Activated CD4-positive, alpha-beta T cell treated with anti-CD3 and anti-CD28 coated beads, Interleukin-2, amount 10 ng/mL, durations not matched to agents 24 days and 14 days (primary cell): ENCODE results near the gene NPC1. TPM values are rescaled to one million over a fixed set of nuclear protein-coding genes. Genes with fewer than 3 reads are reported as not detected.
A peak's percentile ranks its signal among the peaks of the same experiment; 100 is the strongest.
"Not testable (repeated sequence)": the region's sequence is repeated elsewhere in the genome, so short reads cannot be mapped to it uniquely, and the experiment has no call there.

Experiments used
- DNase-seq: peaks from one replicate; pipeline ENCODE4 v3.0.0; 2022
- H3K27ac Mint-ChIP-seq: one replicate; pipeline ENCODE4 v1.8.0; 2022; ENCODE audit warnings: mild to moderate bottlenecking, mixed read lengths
- H3K27me3 Mint-ChIP-seq: one replicate; pipeline ENCODE4 v1.8.0; 2022; ENCODE audit warnings: mixed read lengths
- H3K36me3 Mint-ChIP-seq: one replicate; pipeline ENCODE4 v1.8.0; 2022; ENCODE audit warnings: low read depth, mild to moderate bottlenecking, mixed read lengths
- H3K4me1 Mint-ChIP-seq: one replicate; pipeline ENCODE4 v1.8.0; 2021; ENCODE audit warnings: mixed read lengths
- H3K4me3 Mint-ChIP-seq: one replicate; pipeline ENCODE4 v1.8.0; 2022; ENCODE audit warnings: mild to moderate bottlenecking, moderate library complexity, mixed read lengths
- H3K9me3 Mint-ChIP-seq: one replicate; pipeline ENCODE4 v1.8.0; 2021; ENCODE audit warnings: mixed read lengths
- intact Hi-C: fragments of 100-400 bp; cut with micrococcal nuclease; formaldehyde crosslinking; loops from one replicate; pipeline ENCODE4 v1.15.1; 2023
- total RNA-seq: library from RNA; stranded (reverse); gene quantifications from 2 replicates; pipeline ENCODE4 v1.2.3, GENCODE V29; 2022

The NPC1 gene
- total RNA-seq, 1 donor from 2014 or later: 29.9 TPM

DNA sequence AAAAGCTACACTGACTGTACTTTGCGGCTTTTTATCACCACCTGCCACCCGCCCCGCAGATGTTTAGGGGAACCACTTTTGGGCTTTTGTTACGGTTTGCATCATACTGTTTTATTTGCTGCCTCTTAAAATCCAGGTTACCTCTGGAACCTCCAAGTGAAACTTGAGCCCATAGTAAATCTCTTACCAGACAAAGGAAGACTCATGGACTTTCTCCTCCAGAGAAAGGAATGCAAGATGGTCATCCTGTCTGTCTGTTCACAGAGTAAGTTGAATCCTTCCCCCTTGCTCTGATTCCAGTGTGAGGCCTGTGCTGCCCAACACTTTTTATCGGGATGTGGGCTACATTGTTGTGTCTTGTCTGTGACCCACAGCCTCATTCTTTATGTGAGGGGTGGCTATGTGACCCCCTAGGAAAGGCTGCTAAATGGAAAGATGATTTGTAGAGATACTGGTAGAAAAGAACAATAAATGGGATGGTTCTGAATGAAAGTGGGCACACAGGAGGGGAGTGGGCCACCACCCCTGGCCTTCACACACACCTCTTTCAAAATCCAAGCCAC lies 59.7 kb downstream of the NPC1 start:
- H3K36me3 Mint-ChIP-seq: peaks cover 73% of the 10 kb centered on the region
- H3K4me3 Mint-ChIP-seq: no peak overlapping the region
- no peak overlapping the region for H3K27ac Mint-ChIP-seq
- no peaks in the 10 kb centered on the region for H3K9me3 Mint-ChIP-seq
- no peaks in the 10 kb centered on the region for H3K27me3 Mint-ChIP-seq
- no peak for DNase-seq
- peaks cover 9% of the 10 kb centered on the region for H3K4me1 Mint-ChIP-seq
- intact Hi-C loops: no loop called here

DNA sequence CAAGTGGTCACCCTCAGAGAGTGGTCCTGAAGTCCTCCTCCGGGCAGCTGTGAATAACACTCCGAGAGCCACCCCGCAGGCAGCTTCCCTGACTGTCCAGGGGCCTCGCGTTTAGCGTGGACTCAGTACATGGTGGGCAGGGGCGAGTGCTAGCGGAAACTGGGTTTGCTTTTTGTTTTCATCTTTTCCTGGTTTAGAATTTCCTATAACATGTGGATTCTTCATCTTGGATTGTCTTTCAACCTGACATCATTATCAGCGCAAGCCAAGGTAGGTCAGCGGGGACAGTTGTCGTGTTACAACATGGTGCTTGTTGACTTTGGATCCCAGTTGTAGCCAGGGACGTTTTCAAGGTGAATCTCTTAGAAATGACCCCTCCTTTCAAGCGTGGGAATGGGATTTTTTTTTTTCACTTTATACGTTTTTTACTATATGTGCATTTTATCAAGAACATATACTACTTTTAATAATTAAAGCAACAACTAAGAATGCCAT lies 62.0 kb downstream of the NPC1 start:
- no peak overlapping the region for H3K4me3 Mint-ChIP-seq
- intact Hi-C loops: no loop called here
- no peaks in the 10 kb centered on the region for H3K9me3 Mint-ChIP-seq
- peaks cover 5% of the 10 kb centered on the region for H3K4me1 Mint-ChIP-seq
- H3K36me3 Mint-ChIP-seq: peaks cover 75% of the 10 kb centered on the region
- H3K27ac Mint-ChIP-seq: no peak overlapping the region
- no peak for DNase-seq
- H3K27me3 Mint-ChIP-seq: no peaks in the 10 kb centered on the region

DNA sequence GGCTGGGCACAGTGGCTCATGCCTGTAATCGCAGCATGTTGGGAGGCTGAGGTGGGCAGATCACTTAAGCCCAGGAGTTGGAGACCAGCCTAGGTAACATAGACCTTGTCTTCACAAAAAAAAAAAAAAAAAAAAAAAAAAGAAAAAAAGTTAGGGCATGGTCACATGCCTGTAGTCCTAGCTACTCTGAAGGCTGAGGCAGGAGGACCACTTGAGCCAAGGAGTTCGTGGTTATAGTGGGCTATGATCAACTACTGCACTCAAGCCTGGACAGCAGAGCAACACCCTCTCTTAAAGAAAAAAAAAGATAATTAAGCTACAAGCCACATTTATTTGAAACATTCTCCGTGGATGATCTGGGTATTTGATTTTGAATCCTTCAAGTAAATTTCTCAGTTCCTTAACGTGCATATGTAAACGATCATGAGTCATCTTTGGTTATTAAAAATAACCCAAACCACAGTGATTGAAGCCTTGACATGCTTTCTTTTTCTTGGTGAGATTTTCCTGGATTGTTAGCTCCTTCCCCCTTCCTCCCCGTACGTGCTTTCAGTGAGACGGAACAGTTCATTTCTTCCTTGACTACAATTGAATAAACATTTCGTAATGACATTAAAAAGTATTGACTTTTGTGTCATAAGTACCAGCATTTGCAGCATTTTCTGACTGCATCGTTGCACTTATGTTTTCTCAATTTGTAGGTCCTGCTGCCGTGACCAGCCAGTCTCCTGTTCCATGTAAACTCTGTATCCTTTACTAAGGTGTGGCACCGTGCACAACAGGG lies 62.7 kb downstream of the NPC1 start:
- Mint-ChIP-seq H3K4me1 (peaks cover 5% of the 10 kb centered on the region), H3K9me3 (no peaks in the 10 kb centered on the region), H3K27me3 (no peaks in the 10 kb centered on the region), H3K36me3 (peaks cover 73% of the 10 kb centered on the region), H3K4me3 (no peak overlapping the region), H3K27ac (no peak overlapping the region)
- no peak for DNase-seq
- intact Hi-C loops: no loop called here

DNA sequence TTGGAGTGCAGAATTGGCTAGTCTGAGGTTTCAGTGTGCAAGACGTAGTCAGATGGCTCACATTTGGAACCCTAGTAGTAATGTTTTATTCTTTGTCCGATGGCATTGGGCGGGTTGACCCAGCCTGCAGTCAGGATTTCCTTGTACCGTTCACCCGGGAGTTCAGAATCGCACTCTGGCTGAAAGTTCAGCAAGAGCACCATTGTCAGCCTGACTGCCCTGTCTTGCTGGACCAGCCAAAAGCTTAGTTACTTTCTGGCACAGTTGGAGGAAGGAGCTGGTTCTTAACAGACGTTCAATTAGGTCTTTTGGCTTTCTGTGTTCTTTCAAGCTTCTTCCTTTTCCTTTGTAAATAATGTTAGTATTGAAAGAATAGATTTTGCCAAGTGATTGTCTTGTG lies 64.4 kb downstream of the NPC1 start:
- no peaks in the 10 kb centered on the region for H3K27me3 Mint-ChIP-seq
- no peak overlapping the region for H3K27ac Mint-ChIP-seq
- H3K36me3 Mint-ChIP-seq: peaks cover 76% of the 10 kb centered on the region
- H3K4me1 Mint-ChIP-seq: peaks cover 5% of the 10 kb centered on the region
- H3K9me3 Mint-ChIP-seq: no peaks in the 10 kb centered on the region
- intact Hi-C loops: no loop called here
- H3K4me3 Mint-ChIP-seq: no peak overlapping the region
- no peak for DNase-seq

DNA sequence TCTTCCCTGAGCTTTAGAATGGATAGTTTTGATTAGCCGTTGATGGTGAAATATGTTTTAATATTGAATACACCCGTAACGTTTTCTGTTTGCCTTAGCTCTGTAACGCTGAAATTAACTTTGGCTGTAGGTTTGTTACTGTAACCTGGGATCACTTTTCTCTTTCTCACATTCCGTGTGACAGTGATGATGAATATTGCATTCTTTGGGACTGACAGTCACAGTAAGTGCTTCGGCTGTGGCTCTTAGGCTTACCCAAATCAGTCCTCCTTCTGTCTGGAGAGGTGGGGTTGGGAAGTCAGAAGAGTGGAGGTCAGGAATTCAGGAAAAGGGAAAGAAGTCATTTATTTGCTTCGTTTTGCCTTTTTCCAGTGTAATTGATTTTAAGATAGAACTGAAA lies 65.0 kb downstream of the NPC1 start:
- intact Hi-C loops: no loop called here
- H3K27ac Mint-ChIP-seq: no peak overlapping the region
- H3K4me3 Mint-ChIP-seq: no peak overlapping the region
- H3K36me3 Mint-ChIP-seq: peaks cover 73% of the 10 kb centered on the region
- no peak for DNase-seq
- H3K4me1 Mint-ChIP-seq: peaks cover 5% of the 10 kb centered on the region
- H3K27me3 Mint-ChIP-seq: no peaks in the 10 kb centered on the region
- no peaks in the 10 kb centered on the region for H3K9me3 Mint-ChIP-seq

DNA sequence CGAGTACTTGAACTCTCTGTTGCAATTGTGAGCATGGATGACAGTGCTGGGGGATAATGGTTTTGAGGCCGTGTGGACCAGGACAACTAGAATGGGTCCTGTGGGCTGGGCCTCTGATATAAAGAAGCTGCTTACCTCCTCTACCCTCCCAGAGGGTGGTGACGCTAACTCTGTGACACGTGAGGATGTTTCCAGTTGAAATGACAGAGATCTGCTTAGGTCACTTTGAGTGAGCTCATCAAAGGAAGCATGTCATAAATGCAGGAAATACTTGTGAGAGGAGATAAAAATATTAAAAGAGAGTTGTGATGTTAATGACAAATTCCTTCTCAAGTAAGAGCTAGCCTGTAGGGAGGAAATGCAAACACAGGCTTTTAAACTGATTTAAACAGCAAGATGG lies 66.6 kb downstream of the NPC1 start:
- H3K36me3 Mint-ChIP-seq: peaks cover 74% of the 10 kb centered on the region
- H3K4me1 Mint-ChIP-seq: peaks cover 13% of the 10 kb centered on the region
- H3K27ac Mint-ChIP-seq: no peak overlapping the region
- H3K27me3 Mint-ChIP-seq: no peaks in the 10 kb centered on the region
- intact Hi-C loops: loop anchor here (5.0 kb wide), 1 partner anchor 598 kb away; no protein-coding TSS in a partner anchor
- H3K9me3 Mint-ChIP-seq: no peaks in the 10 kb centered on the region
- DNase-seq: no peak
- H3K4me3 Mint-ChIP-seq: no peak overlapping the region

DNA sequence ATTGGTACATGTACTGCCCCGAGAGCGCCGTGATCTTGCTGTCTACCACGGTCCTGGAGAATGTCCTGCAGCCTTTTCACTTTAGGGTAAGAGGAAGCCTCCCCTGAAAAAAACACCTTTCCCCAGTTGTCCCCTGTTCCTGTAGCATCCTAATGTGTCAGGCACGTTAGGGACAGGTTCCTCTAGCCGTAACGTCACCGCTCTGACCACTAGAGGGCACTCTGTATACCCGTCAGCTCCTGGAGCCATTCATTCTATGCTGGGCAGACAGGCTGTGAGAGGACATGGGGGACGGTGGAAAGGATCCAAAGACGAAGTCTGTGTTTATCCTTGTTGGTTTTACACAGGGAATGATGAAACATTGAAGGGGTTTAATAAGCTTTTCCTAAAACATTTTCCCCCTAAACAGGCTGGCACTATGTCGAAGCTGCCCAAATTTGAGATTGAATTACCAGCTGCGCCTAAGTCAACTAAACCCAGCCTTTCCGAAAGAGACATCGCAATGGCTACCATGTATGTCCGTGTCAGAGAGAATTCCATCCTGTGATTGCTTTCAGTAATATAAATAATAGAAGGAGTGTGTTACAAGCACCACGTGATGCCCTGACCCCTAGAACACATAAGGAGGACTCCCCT lies 70.3 kb downstream of the NPC1 start:
- DNase-seq: peak; percentile 93
- intact Hi-C loops: loop anchor here (1.0 to 5.0 kb wide), 3 partner anchors 28 to 601 kb away; partner anchors contain the start of gene NPC1
- Mint-ChIP-seq H3K4me1 (peaks cover 26% of the 10 kb centered on the region), H3K36me3 (peaks cover 66% of the 10 kb centered on the region), H3K4me3 (no peak overlapping the region), H3K9me3 (no peaks in the 10 kb centered on the region), H3K27me3 (no peaks in the 10 kb centered on the region), H3K27ac (peak overlapping the region; percentile 57)

DNA sequence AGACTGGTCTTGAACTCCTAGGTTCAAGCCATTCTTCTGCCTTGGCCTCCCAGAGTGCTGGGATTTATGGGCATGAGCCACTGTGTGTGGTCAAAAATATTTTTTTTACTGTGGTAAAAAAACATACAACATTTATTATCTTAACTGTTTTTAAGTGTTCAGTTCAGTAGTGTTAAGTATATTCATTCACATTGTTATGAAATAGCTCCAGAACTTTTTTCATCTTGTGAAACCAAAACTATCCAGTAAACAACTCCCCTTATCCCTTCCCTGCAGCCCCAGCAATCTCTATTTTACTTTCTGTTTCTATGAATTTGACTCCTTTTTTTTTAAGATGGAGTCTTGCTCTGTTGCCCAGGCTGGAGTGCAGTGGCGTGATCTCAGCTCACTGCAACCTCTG lies 73.7 kb downstream of the NPC1 start:
- H3K27ac Mint-ChIP-seq: peak overlapping the region; percentile 79
- intact Hi-C loops: no loop called here
- H3K4me3 Mint-ChIP-seq: peak overlapping the region; percentile 59
- H3K9me3 Mint-ChIP-seq: no peaks in the 10 kb centered on the region
- peaks cover 30% of the 10 kb centered on the region for H3K4me1 Mint-ChIP-seq
- DNase-seq: peak; percentile 67
- H3K36me3 Mint-ChIP-seq: peaks cover 63% of the 10 kb centered on the region
- H3K27me3 Mint-ChIP-seq: no peaks in the 10 kb centered on the region

DNA sequence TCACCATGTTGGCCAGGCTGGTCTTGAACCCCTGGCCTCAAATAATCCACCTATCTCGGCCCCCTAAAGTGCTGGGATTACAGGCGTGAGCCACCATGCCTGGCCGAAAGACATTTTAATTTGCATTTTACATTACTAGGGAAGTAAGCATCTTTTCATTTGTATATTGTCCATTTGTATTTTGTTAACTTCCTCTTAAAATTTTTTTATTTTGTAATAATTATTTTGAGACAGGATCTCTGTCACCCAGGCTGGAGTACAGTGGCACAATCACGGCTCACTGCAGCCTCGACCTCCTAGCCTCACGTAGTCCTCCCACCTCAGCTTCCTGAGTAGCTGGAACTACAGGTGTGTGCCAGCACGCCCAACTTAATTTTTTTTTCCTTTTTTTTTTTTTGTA lies 74.1 kb downstream of the NPC1 start:
- H3K27me3 Mint-ChIP-seq, DNase-seq, H3K9me3 Mint-ChIP-seq, intact Hi-C loops: not testable (repeated sequence)
- Mint-ChIP-seq H3K4me1 (peaks cover 33% of the 10 kb centered on the region), H3K36me3 (peaks cover 63% of the 10 kb centered on the region), H3K4me3 (peak overlapping the region; percentile 59), H3K27ac (peak overlapping the region; percentile 79)

DNA sequence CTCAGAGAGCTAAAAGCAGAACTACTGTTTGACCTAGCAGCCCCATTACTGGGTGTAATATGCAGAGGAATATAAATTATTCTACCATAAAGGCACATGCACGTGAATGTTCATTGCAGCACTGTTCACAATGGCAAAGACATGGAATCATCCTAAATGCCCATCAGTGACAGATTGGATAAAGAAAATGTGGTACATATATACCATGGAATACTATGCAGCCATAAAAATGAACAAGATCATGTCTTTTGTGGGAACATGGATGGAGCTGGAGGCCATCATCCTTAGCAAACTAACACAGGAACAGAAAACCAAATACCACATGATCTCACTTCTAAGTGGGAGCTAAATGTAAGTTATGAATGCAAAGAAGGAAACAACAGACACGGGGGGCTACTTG lies 75.4 kb downstream of the NPC1 start:
- intact Hi-C loops, DNase-seq, H3K9me3 Mint-ChIP-seq, H3K27me3 Mint-ChIP-seq, H3K4me3 Mint-ChIP-seq: not testable (repeated sequence)
- H3K27ac Mint-ChIP-seq: peak overlapping the region; percentile 45
- peaks cover 63% of the 10 kb centered on the region for H3K36me3 Mint-ChIP-seq
- H3K4me1 Mint-ChIP-seq: peaks cover 39% of the 10 kb centered on the region

DNA sequence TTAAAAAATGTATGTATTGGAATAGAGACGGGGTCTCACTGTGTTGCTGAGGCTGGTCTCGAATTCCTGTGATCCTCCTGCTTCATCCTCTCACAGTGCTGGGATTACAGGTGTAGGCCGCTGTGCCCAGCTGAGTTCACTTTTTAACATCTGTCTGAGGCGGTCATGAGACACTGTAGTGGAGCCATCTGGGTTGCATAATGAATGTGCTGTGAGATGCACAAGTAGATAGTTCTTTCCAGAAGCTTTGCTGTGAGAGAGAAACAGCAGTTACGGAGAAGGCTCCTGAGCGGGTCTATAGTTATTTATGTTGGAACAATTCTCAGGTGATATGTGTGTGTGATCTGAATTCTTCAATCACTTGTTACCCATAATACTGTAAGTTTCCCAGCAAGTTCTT lies 79.9 kb downstream of the NPC1 start:
- no peak for DNase-seq
- Mint-ChIP-seq H3K9me3 (no peaks in the 10 kb centered on the region), H3K4me3 (peak overlapping the region; percentile 12), H3K36me3 (peaks cover 41% of the 10 kb centered on the region), H3K27me3 (no peaks in the 10 kb centered on the region), H3K4me1 (peaks cover 41% of the 10 kb centered on the region), H3K27ac (no peak overlapping the region)
- intact Hi-C loops: loop anchor here (10.0 kb wide), 1 partner anchor 372 kb away; the partner anchor contains the start of gene CABLES1

DNA sequence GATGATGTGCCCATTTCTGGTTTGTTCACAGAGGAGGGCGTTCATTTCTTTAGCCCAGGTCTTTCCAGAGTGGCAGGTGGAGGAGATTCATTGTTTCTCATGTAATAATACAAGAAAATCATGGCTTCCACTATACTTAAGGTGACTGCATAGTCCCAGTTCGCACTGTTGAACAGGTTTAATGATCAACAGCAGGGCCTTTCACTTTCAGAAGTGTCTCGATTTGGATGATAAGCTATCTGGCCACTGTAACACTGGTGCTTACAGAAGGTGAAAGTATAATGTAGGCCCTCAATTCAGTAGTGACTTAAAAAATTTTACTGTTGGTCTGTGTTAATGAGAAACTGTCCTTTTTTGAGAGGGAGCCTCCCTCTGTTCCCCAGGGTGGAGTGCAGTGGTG lies 81.6 kb downstream of the NPC1 start:
- H3K36me3 Mint-ChIP-seq: peaks cover 28% of the 10 kb centered on the region
- no peaks in the 10 kb centered on the region for H3K9me3 Mint-ChIP-seq
- intact Hi-C loops: loop anchor here (5.0 to 10.0 kb wide), 4 partner anchors 308 to 513 kb away; partner anchors contain the start of gene CABLES1
- H3K4me1 Mint-ChIP-seq: peaks cover 41% of the 10 kb centered on the region
- peak; percentile 80 for DNase-seq
- peak overlapping the region; percentile 87 for H3K4me3 Mint-ChIP-seq
- peak overlapping the region; percentile 91 for H3K27ac Mint-ChIP-seq
- H3K27me3 Mint-ChIP-seq: no peaks in the 10 kb centered on the region

DNA sequence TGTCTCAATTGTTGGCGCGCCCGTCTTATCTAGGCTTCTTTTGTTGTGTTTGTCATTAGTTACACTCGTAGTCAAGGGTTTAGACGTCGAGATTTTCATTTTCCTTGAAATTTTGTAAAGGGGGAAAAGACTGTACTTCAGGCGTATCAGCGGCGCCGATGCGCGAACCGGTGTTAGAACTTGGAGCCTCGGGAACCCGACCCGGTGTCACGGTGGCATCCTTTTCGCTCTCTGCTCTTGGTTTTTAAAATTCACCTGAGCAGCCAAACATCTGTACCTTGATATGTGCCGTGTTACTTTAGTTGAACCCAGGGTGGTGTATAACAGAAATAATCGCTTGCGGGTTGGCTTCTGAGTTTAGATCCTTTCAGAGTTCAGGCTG lies 82.4 kb downstream of the NPC1 start:
- Mint-ChIP-seq H3K4me1 (peaks cover 47% of the 10 kb centered on the region), H3K9me3 (no peaks in the 10 kb centered on the region), H3K27ac (peak overlapping the region; percentile 91), H3K27me3 (no peaks in the 10 kb centered on the region), H3K4me3 (peak overlapping the region; percentile 87), H3K36me3 (peaks cover 24% of the 10 kb centered on the region)
- intact Hi-C loops: loop anchor here (1.0 to 10.0 kb wide), 8 partner anchors 51 to 513 kb away; partner anchors contain the start of genes CABLES1, NPC1 and RIOK3
- peak; percentile 75 for DNase-seq
